ENCODE data around the gene PAPOLB.

Gene PAPOLB

DNA sequence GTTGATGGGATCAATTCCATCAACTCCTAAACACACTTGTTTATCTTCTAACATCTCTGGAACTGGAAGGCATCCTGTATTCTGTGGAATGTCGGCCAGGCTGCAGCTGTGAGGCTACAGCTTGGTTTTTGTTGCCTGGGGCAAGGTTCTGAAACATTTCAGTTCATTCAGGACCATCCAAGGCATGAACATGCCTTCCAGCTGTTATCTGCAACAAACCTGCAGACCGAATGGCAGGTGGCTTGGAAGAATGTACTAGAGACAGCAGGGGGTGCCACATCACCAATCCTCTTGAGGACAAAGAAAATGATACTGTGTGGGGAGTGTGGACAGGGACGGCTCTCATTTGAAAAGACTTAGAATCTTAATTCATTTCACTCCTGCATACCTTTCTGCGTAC, 12.4 kb downstream of the PAPOLB start:
- no peak overlapping the region for H3K4me3 ChIP-seq
- H3K27ac ChIP-seq: no peak overlapping the region

DNA sequence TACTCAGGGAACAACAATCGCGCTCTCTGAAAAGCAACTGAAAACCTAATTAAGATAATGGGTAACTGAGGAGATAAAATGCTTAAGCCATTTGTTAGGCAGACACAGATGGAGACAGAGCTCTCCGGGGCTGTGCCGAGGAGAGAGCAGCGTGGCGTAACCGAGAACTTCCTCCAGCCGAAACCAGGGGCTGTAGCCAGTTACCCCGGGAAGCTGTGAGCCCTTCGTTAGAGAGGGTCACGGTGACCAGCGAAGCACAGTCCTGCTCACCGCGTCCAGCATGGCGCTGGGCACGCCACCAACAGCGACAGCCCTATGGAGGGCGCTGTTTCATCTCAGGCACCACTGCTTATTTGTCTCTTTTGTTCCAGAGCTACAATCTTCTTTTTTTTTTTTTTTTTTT, 16.1 kb downstream of the PAPOLB start:
- Histone ChIP-seq H3K27ac (no peak overlapping the region), H3K4me3 (no peak overlapping the region)

DNA sequence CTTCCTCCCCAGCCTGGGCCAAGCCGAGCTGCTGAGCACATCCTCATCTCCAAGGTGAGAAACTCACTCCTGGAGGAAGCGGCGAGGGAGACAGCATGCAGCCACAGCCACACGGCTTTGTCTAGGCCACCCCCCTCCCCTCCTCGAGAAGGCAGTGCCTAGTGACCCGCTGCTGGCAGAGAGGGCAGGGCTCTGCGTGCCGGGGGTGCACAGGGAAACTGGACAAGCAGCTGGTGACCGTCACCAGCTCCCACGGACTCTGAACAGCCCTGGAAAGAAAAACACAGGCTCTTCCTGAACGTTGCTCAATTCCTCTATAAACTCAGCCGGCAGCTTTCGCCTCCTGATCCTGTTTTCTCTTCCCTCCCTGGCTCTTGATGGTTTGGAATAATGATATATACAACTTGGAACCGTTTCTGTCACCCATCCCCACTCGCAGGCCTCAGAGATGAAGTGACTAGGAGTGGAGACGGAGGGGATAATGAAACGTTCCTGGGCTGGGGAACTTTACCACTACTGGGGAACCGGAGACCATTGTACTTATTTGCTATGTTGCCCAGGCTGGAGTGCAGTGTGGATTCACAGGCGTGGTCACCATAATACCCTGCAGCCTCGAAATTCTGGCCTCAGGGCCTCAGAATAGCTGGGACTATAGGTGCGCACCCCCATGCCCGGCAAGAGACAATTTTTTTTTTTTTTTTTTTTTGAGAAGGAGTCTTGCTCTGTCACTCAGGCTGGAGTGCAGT, 19.3 kb downstream of the PAPOLB start:
- no peak overlapping the region for H3K4me3 ChIP-seq
- H3K27ac ChIP-seq: no peak overlapping the region

DNA sequence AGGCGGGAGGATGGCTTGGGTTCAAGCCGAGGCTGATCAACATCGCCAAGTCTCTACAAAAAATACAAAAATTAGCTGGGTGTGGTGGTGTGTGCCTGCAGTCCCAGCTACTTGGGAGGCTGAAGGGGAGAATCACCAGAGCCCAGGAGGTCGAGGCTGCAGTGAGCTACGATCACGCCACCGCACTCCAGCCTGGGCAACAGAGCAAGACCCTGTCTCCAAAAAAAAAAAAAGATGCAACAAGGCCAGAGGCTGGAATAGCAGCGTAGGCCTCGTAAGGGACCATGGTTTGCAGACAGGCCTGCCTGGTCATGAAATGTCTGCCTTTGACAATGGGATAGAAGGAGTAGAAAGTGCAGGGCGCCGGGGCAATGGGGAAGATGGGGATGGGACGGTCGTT, 20.0 kb downstream of the PAPOLB start:
- Histone ChIP-seq H3K4me3 (no peak overlapping the region), H3K27ac (no peak overlapping the region)

DNA sequence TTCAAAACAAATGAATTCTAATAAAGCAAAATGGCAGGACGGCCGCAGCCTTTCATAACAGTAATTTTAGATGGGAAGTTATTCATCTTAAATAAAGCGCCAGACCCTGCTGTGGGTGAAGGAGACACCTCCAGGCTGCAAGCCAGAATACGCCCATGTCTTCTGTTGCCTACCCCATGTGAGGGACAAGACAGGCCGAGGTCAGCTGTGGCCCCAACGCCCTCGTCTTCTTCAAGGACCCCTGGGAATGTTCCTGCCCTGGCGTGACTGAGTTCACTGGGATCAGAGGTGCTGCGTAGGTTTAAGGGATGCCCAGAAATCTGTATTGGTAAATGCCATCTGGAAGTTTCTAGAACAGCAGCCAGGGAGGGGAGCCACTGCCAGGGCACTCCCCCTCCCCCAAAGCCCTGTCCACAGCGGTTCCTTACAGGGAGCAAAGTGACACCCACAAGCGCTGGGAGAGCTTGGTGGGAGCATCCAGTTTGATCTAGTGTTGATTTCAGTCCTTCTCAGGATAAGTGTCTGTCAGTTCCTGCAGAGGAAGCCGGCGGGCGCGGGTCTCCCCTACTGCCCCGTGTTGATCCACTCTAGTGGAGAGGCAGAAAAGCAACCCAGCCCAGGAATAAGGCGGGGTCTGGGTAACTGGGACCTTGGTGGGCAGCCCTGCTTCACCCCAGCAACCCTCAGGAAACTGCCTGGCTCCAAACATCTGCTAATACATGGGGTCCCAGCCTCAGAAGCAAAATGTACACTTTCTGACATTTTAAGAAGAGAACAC, 20.6 kb downstream of the PAPOLB start:
- H3K4me3 ChIP-seq: no peak overlapping the region

DNA sequence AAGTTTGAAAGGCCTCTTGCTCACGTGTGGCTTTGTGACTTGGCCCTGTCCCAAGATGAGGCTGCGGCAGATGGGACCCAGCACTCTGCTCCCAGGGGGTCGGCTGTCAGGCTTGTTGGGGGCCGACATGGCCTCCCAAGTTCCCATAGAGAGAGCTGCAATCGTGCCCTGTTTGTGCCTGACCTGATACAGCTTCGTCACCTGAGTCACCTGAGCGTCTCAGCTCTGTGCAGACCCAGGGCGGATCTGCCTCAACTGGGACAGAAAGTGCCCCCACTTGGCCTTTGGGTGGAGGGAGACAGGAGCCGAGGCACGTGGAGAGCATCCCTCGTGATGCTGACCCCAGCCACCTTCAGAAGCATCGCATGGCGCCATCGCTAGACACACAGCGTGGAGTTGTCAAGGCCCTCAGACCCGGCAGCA, 21.7 kb downstream of the PAPOLB start:
- no peak overlapping the region for H3K27ac ChIP-seq
- H3K4me3 ChIP-seq: no peak overlapping the region

More for the DNA sequence above, 20.6 kb downstream of the PAPOLB start:
- no peak overlapping the region for H3K27ac ChIP-seq

DNA sequence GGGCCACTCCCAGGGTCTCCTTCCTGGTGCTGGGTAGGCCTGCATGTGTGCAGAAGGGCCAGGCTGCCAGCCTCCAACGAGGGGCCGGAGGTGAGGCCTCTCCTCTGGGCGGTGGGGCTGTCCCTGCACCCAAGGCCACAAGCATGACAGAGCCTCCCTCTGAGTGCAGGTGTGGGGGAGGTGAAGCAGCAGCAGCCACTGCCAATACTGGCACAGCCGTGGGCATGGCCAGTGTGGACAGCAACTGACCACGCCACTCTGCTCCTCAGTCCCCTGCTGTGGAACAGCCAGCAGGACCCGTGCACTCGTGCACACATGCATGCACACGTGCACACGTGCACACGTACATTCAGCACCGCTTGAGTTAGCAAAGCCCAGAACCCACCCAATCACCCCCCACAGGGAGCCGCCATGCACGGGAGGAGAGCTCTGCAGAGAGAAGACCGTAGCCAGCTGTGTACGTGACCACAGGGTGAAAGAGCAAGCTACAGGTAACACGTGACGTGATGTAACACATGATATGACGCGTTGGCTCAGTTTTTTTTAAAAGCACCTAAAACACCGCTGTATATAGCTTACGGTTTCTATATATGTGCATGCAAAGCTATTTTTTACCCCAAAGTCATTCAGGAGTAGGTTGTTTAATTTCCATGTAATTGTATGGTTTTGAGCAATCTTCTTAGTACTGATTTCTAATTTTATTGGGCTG, 23.1 kb downstream of the PAPOLB start:
- no peak overlapping the region for H3K27ac ChIP-seq
- H3K4me3 ChIP-seq: no peak overlapping the region

DNA sequence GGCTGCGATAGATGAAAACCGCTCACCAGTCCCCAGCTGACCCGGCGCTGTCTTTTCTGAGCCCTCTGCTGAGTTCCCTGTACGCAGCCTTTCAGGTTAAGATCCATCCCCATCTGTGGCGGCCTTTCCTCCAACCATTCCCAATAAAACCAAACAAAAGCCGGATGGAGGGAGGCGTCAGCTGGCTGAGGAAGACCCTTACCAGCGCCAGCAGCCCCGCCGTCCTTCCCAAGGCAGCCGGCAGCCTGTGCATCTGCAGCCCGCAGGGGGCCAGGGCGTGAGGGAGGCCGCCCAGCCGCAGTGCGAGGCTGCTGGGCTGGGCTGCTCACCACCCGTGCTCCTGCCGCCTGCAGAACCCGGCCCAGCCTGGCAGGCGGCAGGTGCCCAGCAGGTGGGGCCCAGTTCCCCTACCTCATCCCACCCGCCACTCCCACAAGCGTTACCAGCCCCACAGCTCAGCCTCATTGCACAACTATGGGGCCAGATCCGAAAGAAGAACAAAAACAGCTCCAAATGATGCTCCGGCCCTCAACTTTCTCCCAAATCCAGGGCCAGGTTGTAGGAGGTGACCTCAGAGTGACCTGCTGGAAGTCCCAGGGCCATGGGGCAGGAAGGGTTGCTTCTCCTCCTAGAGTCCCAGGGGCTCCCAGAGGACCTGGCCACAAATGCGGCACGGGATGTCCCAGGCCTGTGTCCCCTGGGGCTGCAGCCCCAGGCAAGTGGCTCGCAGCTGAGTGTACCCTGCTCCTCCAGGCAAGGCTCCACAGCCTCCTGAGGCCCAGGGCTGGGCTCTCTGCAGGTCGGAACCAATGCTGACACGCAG, 23.8 kb downstream of the PAPOLB start:
- H3K27ac ChIP-seq: no peak overlapping the region
- no peak overlapping the region for H3K4me3 ChIP-seq

DNA sequence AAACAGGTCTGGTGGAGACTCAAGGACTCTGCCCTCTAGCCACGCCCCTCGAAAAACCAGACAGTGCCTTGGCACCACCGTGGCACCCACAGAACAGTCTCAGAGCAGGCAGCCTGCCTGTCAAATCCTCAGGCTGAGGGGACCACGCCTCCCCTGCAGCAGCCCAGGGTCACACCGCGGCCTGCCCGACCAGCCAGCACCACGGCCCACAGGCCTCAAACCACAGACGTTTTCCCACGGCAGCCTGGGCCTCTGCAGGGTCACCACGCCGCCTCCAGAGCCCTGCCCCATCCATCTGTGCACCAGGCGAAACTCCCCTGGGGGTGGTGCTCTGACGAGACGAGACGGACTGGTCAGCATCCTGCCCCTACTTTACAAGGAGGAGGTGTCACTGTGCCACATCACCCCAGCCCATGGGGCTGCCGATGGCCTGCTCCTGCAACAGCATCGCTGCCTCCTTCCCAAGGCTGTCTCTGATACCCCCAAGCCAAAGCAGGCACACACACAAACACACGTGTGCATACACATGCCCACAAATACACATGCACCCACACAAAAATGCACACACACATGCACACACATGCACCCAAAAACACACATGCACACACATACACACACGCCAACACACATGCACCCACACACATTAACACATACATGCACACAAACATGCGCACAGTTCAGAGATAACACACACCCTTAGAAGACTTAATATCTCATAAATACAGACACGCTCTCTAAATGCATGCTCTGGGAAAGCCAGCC, 24.6 kb downstream of the PAPOLB start:
- no peak overlapping the region for H3K27ac ChIP-seq
- no peak overlapping the region for H3K4me3 ChIP-seq

DNA sequence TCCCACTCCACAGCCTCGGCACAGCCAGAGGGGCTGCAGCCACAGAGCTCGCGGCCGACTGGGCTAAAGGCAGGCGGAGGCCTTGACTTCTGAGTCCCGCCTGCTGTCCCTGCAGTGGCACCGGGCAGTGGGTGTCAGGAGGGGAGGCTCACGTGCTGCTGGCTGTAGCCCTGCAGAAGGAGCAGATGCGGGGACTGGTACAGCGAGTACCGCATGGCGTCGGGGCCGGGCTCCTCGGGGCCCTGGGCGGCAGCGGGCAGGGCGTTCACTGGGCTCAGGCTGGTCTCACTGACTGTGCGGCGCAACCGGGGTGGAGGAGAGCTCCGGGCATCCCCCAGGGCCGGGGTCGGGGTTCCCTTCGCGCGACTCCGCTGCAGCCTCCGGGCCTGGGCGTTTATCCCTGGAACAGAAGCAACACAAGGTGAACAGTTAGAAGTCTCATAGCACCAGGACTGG, 25.6 kb downstream of the PAPOLB start:
- Histone ChIP-seq H3K4me3 (no peak overlapping the region), H3K27ac (no peak overlapping the region)

DNA sequence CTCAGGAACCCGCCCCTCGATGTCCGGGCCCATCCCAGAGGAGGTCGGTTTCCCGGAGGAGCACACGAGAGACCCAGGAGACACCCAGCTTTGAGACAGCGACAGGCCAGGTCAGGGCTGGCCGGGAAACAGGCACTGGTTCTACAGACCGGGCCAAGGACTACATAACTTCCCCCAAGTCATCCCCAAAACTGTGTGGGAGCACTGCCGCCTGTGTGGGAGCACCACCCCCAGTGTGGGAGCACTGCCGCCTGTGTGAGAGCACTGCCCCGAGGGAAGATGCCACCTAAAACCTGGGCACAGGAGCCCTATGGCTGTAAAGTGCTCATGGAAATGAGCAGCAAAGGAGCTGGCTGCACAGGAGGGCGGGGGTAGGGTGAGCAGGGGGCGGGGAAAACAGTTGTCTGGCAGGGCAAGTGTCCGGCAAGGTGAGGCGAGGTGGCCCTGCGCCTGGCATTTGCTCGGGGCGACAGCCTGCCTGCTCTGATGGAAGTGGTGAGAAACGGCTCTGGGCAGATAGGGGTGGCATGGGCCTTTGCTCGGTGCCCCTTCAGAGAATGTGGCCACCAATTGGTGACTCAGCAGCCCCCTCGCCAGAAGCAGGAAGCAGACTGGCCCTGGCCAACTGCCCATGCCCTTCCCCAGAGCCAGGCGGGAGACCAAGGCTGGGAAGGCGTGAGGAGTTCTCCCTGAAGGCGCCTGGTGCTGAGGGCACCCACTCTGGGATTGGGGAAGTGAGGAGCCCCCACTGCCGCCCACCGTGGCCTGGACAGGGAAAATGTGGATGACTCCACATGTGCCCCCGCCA, 26.2 kb downstream of the PAPOLB start:
- Histone ChIP-seq H3K27ac (no peak overlapping the region), H3K4me3 (no peak overlapping the region)

DNA sequence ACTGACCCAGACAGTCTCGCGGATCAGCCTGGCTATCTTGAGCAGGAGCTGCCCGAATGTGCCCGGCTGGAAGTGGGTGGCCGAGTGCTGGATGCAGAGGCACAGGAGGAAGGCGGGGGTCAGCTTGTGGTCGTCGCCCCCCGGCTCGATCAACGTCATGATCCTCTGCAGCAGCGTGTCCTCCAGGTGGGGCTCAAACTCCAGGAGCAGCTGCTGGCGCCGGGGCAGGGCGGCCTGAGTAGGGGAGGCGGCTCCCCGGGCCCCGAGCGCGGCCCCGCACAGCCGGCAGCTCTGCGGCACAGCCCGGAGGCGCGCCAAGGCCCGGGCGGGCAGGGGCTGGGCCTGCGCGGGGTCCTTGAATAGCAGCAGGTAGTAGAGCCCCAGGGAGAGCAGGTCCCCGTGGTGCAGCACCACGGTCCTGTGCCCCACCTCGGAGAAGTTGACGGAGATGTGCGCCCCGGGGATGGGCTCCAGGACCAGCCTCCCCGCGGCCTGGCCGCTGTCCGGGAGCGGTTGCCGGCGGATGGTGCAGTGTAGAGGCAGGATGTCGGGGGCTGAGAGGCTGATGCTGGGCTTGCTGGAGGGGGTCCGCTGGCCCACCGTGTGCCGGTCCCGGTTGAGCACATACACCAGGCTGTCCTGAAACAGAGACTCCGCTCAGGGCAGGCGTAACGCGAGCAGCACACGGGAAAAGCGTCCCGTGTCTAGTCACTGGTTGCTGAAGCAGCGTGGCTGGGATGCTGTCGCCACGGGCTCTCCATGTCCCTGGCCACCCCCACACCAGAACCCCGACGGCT, 27.0 kb downstream of the PAPOLB start:
- Histone ChIP-seq H3K27ac (no peak overlapping the region), H3K4me3 (no peak overlapping the region)

DNA sequence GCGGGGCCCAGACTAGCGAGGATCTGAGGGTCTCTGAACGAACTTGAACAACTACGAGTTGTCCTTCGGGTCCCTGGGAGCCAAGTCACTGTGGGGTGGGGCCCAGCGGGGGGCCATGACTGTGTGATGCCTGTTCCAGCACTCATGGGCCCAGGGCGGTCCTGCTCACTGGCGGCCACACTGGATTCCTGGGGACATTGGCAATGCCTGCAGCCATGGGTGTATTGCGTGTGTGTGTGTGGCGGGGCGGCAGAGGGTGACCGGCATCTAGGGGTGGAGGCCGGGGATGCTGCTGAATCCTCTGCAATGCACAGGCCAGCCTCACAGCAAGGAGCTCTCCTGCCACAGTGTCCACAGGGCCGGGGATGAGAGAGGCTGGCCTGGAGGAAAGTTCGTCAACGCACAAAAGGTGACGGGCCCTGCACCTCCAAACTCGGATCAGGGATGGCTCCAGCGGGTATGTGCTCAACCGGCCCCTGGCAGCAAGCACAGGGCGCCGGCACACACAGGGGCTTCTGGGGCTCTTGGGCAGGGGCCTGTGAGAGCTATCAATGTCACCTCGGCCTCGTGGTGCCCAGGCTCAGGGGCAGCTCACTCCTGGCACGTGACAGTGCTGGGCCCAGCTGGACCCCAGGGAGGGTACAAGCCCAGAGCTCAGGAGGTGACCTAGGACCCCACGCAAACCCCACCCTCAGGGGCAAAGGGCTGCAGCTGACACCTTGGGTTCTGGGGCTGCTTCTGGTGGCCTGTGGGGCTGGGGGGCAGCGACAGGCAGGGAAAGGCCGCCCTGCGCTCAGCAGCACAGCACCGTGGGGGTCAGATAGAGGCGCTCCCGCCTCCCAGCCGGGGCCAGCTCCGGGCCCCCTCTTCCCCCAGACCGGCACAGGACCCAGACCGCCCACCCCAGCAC, 27.9 kb downstream of the PAPOLB start:
- H3K27ac ChIP-seq: no peak overlapping the region
- H3K4me3 ChIP-seq: no peak overlapping the region

DNA sequence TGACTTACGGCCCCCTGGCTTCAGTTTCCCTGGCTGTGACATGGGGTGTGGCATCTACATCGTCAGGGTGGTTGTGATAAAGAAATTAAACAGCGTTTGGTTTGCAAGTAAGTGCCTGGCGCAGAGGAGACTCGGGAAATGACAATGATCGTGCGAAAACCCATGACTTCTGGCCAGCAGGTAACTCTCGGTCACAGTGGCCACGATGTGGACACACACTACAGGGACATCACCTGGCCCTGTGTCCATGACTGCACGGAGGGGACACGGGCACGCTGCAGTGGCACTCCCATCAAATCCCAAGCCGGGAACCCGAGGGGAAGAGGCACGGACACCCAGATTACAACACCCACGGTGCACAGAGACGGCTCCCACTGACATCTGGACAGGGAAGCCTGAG, 28.7 kb downstream of the PAPOLB start:
- Histone ChIP-seq H3K27ac (no peak overlapping the region), H3K4me3 (no peak overlapping the region)

DNA sequence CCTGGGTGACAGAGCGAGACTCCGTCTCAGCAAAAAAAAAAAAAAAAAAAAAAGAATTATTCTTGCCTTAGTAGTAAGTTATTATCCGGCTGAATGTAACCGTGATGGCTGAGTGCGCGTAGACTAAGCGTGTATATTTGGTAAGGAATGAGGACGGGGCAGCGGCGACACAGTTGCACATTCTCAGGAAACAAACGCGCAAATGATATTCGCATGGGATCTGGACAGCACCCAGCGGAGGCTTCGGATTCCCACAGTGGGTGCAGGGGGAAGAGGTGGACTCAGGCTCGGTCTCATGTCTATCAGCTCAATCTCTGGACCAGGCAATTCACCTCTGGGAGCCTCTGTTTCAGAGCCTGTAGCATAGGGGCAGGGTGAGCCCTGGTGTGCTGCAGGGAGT, 29.1 kb downstream of the PAPOLB start:
- no peak overlapping the region for H3K27ac ChIP-seq
- no peak overlapping the region for H3K4me3 ChIP-seq

DNA sequence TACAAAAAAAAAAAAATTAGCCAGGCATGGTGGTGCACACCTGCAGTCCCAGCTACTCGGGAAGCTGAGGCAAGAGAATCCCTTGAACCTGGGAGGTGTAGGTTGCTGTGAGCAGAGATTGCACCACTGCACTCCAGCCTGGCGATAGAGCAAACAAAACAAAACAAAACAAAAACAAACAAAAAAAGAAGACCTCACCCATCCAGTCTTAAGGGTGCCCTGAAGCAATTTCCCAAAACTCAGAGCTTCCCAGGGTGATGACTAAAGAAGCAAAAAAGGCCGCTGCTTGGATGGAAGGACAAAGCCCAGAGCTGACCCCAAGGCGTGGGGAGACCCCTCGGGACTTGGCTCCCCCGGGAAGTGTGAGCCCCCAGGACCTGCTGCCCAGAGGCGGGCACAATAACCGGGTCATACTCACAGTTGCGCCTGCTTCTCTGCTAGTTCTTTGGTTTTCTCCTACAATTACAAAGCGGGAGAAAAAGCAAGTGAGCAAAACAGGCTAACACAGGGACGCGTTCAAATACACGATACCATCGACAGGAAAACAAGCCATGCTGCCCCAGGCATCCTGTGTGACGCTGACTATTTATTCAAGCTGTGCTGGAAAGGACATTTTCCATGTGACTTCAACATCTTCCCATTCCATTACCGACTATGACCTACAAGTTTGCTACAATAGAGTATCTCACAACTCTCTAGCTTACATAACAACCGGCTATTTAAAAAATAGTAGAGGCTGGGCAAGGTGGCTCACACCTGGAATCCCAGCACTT, 29.9 kb downstream of the PAPOLB start:
- H3K27ac ChIP-seq: no peak overlapping the region

More for the DNA sequence above, 29.9 kb downstream of the PAPOLB start:
- H3K4me3 ChIP-seq: no peak overlapping the region
